Gastrocnemius medialis (tissue), 4 donors: Measurements from ENCODE around the gene FAM234A.

ENCODE experiments used
- POLR2A ChIP-seq, 2 donors: fragments of 450-650 bp; IDR thresholded peaks; one replicate each; pipeline ENCODE4 v1.6.1; 2017; ENCODE audit warnings: antibody characterized with exemption in 2 of 2, mild to moderate bottlenecking in 2 of 2, moderate library complexity in 2 of 2
- TF ChIP-seq, protein P1 (sequence below), 5 experiments: fragments of 450-650 bp in 3 of 5; fragments of 200-600 bp in 2 of 5; sonication (generic) in 2 of 5; IDR thresholded peaks in 4 of 5; conservative IDR thresholded peaks in 1 of 5; 1 replicate in 4 of 5; 2 replicates in 1 of 5; pipeline ENCODE4 v1.5.1; 2016 to 2019; ENCODE audit warnings: antibody characterized with exemption in 5 of 5, mild to moderate bottlenecking in 3 of 5, moderate library complexity in 3 of 5

DNA sequence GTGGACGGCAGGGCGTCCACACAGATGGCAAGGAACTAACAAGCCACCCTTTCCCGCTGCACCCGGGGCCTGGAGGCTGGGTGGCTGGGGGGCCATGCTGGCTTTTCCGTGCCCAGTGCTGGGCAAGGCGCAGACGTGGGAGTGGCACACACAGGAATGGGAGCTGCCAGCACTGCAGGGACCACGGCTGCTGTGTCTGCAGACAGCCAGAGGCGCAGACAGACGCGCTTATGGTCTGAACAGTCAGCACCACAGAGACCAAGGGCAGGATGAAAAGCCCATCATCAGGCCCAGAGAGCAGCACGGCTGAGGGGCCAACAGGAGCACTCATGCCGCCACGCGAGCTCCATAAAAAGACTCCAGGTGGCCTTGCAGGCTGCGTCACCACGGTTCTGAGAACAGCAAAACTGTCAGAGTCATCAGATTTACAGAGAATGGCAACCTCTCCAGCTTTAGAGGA, 72.3 kb downstream of the FAM234A start:
- TF ChIP-seq, protein P1, sequence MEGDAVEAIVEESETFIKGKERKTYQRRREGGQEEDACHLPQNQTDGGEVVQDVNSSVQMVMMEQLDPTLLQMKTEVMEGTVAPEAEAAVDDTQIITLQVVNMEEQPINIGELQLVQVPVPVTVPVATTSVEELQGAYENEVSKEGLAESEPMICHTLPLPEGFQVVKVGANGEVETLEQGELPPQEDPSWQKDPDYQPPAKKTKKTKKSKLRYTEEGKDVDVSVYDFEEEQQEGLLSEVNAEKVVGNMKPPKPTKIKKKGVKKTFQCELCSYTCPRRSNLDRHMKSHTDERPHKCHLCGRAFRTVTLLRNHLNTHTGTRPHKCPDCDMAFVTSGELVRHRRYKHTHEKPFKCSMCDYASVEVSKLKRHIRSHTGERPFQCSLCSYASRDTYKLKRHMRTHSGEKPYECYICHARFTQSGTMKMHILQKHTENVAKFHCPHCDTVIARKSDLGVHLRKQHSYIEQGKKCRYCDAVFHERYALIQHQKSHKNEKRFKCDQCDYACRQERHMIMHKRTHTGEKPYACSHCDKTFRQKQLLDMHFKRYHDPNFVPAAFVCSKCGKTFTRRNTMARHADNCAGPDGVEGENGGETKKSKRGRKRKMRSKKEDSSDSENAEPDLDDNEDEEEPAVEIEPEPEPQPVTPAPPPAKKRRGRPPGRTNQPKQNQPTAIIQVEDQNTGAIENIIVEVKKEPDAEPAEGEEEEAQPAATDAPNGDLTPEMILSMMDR (IDR thresholded peaks at IDR 0.05 in 4 of 5, conservative IDR thresholded peaks at IDR 0.05 in 1 of 5) = no peak
- no peak for TF ChIP-seq POLR2A (IDR thresholded peaks at IDR 0.05)
